GM19023 (cell line): ENCODE results near the gene OSBPL5.

Experiments used
- ATAC-seq: cut with Tn5 transposase; IDR thresholded peaks from one replicate; pipeline ENCODE4 v1.9.1; 2021; ENCODE audit warnings: mild to moderate bottlenecking, moderate library complexity; ENCODE audit not compliant: unreplicated experiment

The OSBPL5 gene

DNA sequence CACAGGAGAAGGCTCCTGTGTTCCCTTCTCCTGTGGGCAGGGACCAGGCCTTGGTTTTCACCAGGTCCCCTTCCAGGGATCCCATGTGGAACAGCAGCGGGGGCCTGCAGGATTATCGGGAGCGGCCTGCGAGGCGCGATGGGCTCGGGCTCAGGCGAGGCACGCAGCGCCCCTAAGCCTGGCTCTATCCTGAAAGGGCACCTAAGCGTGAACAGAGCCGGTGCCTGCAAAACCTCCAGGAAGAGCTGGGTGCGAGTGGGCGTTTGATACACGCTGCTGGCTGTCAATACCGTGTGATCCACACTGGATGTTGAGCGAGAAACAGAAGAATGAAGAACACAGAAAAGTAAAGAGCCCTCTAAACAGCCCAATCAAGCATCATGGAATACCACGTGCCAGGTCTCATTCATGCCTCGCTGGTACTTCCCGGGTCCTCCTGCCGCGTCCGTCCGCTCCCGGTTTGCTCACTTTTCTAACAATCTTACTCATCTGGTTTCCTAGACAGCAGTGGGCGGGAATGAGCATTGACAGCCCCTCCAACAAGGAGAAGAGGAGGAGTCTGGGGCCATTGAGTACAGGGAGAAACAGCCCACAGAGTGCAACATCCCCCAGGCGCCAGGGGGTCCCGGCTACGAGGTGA is 12.5 kb downstream of the OSBPL5 start:
- ATAC-seq: no peak

GRCh38 chr11:3150726-3151125 is 14.4 kb downstream of the OSBPL5 start:
- no peak for ATAC-seq

DNA sequence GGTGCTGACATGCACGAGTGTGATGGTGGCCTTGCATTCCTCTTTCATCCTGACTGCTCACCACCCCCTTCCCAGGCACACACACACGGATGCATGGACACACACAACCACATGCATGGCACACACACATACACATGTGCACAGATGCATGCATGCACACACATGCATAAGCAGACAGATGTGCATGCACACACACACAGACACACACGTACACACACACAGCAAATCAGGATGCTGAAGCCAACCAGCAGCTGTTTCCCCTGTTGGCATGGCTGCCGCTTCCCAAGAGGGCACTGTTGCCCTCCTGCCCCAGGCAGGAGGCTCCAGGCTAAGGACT is 15.3 kb downstream of the OSBPL5 start:
- ATAC-seq: no peak

GRCh38 chr11:3148990-3149851 is 15.9 kb downstream of the OSBPL5 start:
- ATAC-seq: no peak

DNA sequence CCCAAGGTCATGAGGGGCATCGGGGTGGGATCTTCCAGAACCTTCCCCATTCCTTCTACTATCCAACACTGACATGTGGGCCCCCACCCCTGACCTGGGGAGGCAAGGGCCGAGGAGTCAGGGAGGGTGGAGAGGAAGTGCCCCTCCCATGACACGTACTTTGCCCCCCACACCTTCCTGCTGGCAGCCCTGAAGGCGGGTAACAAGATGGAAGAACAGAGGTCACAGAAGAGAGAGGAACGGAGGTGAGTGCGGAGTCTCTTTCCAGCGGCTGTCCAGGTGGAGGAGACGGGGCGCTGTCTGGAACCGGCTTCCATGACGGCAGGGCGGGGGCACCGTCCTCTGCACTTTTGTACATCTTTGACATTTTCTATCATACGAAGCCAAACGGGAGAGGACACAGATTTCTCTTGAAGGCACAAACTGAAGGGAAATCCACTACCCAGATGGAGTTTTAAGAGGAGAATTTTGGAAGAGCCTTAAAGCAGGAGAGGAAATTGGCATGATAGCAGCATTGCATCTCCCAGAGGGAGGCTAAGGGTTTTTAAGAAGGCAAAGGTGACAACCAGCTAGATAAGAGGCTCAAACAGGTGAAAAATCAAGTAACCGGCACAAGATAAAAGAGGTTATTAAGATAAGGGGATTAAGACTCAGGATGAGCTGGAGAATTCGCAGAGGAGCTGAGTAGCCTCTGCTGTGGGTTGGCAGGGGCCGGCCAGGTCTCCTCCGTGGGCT is 16.7 kb downstream of the OSBPL5 start:
- no peak for ATAC-seq

- no peak for ATAC-seq
These were observed 17.5 kb downstream of the OSBPL5 start for GRCh38 chr11:3147626-3148025.

DNA sequence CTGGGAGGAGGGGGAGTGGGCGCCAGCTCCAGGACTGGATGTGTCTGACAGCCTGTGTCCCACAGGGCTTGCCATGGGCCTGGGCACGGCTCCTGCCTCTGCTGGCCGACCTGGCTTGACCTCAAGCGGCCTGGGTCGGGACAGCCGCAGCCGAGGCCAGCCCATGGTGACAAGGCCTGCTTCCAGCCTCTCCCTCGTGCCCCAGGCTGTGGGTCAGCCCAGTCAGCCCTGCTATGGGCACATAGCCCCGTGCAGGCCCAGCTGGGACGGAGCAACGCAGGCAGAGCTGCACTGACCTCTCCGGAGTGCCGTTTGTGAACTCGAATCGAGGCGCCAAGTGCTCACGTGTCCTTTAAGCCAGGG is 17.9 kb downstream of the OSBPL5 start:
- ATAC-seq: no peak

DNA sequence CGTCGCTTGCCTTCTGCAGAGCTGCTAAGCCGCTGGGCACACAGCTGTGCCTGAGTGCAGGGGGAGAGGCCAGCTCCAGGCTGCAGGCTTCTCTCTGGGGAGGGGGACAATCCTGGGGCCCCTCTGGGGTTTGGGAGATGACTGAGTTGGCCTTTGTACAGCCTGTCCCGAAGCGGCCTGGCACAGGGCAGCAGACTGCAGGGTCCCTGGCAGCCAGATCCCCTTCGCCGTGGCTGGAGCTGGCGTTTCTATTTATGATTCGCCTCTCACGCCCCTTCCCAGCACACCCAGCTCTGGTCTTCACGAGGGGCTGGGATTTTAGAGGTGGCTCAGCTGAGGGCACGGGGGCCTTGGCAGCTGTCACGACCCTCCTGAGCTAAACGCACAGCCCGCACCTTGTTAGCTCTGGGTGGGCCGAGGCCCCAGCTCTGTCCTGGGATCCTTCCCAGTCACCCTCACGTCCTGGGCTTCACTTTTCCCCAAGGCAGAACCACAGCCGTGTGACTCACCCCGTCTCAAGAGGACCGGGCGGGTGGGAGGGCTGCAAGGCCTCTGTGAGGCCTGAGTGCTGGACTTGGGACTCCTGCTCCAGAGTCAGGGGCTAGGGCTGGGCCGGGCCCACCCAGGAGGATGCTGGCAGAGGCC is 18.4 kb downstream of the OSBPL5 start:
- no peak for ATAC-seq

DNA sequence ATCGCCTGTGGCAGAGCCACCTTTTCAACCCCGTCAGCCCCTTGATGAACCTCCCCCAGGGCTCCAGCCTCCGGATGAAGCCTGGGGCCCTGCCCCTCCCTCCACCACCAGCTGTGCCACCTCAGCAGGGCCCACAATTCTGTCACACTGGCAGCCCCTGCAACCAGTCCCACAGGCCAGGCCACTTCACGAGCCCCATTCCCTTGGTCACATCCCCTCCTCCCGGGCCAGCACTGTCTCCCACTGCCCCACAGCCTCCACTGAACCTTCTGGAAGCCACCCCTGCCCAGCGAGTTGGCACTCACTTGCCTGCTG is 19.9 kb downstream of the OSBPL5 start:
- ATAC-seq: no peak

- no peak for ATAC-seq
These were observed 20.6 kb downstream of the OSBPL5 start for GRCh38 chr11:3144296-3145205.

GRCh38 chr11:3143136-3143880 is 21.8 kb downstream of the OSBPL5 start:
- ATAC-seq: no peak

DNA sequence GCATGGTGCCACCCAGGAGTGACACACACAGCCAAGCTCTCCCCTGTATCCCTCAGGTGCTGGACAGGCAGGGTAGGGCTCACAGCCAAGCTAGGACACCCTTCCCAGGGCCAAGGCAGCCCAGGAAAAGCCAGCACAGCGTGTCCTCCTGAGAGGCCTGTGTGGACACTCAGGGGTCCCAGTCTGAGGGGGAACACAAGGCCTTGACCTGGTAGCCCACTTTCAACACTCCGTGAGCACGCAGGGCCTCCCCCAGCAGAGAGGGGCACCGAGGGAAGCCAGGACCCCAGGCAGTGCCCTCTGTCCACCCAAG is 24.9 kb downstream of the OSBPL5 start:
- ATAC-seq: no peak

DNA sequence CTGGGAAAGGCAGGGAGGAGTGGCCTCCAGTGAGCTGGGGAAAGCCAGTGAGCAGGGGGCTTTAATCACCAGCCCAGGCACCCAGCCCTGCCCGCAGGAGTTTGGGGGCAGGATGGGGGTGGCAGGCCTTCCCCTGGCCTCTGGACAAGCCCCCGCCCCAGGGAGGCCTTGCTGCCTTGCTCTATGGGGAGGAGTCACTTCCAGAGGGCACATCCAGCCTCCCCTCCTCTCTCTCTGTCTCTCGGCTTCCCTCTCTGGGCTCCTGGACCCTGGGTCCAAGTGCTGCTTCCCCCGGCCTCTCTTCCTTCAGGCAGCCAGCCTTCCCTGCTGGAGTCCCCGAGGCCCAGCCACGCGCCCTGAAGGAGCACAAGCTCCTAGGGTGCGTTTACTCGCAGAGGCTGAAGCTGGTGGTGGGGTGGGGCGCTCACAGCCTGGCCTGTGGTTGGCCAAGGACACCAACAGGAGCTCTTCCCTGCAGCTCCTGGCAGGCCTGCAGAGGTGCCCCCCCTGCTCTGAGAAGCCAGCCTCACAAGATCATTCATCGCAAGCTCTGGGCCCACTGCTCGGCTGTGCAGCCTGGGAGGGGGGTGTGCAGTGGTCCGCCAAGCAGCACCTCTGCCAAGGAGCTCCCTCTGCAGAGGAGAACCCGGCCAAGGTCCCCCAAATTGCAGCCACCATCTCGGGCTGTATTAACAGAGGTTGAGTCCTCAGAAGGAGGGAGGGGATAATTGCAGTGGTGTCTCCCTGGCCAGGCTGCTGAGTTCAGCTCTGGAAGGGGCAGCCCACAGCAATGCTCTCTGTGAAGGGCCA is 25.4 kb downstream of the OSBPL5 start:
- ATAC-seq: no peak

- ATAC-seq: no peak
These were observed 26.0 kb downstream of the OSBPL5 start for GRCh38 chr11:3139086-3139440.

GRCh38 chr11:3138178-3139085 is 26.7 kb downstream of the OSBPL5 start:
- ATAC-seq: no peak

GRCh38 chr11:3137486-3138177 is 27.5 kb downstream of the OSBPL5 start:
- no peak for ATAC-seq

DNA sequence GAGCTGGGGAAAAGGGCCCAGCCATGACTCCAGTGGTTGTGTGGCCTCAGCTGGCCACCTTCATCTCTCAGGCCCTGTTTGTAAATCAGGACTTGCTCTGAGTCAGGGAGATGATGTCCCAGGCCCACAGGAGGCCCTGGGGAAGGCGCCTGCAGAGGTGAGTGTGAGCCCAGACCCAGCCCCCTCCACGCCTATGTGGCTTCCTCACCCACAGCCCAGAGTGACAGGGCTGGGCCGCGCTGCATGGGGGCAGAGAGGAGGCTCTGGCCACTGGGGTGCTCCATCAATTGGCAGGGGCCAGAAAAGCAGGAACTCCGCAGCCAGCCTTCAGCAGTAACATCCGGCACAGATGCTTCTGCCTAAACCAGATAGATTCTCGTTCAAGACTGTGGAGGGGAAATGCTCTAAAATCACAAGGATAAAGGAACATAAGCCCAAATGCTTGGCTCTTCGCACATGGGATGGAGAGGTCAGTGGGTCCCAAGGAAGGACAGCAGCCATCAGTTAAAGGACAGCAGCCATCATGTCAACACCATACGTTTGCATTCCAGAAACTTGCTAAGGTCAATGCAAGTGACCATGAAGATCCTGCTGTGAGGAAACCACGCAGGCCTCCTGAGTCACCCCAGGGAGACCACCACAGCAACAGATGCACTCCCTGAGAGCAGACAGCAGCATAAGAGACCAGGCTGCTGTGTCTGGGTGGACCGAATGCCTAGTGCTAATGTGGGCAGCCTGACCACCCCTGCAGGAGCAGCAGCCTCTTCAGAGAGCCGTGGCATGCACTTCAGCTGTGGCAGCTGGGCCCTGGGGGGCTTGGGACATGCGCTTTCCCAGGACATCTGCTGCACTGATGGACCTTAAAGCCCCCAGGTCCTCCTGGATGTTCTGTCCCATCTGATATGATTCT is 28.3 kb downstream of the OSBPL5 start:
- ATAC-seq: no peak
